SK-N-SH (cell line): ENCODE measurements around the gene PUM1. TPM values are rescaled to one million over a fixed set of nuclear protein-coding genes. Genes with fewer than 3 reads are reported as not detected.

Experiments used
- CTCF ChIA-PET: fragments of 300-600, 350-600 bp; formaldehyde crosslinking; extraction: SDS; loops from one replicate; lab custom pipeline; 2021; lab: Yijun Ruan, JAX
- POLR2A ChIA-PET: fragments of 350-600 bp; sonication (Branson Sonifier 250); formaldehyde crosslinking; extraction: SDS; loops from one replicate; lab custom pipeline; 2020; ENCODE audit warnings: antibody characterized with exemption, inconsistent platforms; lab: Yijun Ruan, JAX
- DNase-seq: peaks from one replicate; pipeline ENCODE4 v3.0.0; 2012
- H2AFZ ChIP-seq: fragments of 200-600 bp; sonication (generic); 2 replicates; pipeline ENCODE4 v1.8.1; 2016; ENCODE audit warnings: antibody characterized with exemption, mild to moderate bottlenecking, low read depth
- H3F3A ChIP-seq: fragments of 200-600 bp; sonication (generic); replicated peaks from 2 replicates; pipeline ENCODE3; 2016; ENCODE audit warnings: antibody characterized with exemption, mild to moderate bottlenecking; ENCODE audit not compliant: insufficient read depth
- H3K27ac ChIP-seq, 2 experiments: fragments of 200-500 bp in 1 of 2; fragments of 200-600 bp in 1 of 2; sonication (Bioruptor generic) in 1 of 2; sonication (generic), shearing (Covaris generic) in 1 of 2; 2 replicates each; pipeline versions ENCODE4 v1.5.1 to v1.6.1; 2014 to 2016; ENCODE audit warnings: low read depth in 2 of 2, inconsistent platforms in 1 of 2, low read length in 1 of 2, mild to moderate bottlenecking in 1 of 2, mixed read lengths in 1 of 2
- H3K27me3 ChIP-seq: fragments of 200-600 bp; sonication (generic), shearing (Covaris generic); 2 replicates; pipeline ENCODE4 v1.6.1; 2016; ENCODE audit warnings: mixed run types; ENCODE audit not compliant: insufficient read depth
- H3K36me3 ChIP-seq, 2 experiments: fragments of 200-500 bp in 1 of 2; fragments of 200-600 bp in 1 of 2; sonication (Bioruptor generic) in 1 of 2; sonication (generic) in 1 of 2; replicated peaks in 1 of 2; 2 replicates each; pipeline versions ENCODE3 to v1.5.1; 2014 to 2016; ENCODE audit warnings: low read length in 1 of 2, mild to moderate bottlenecking in 1 of 2; ENCODE audit not compliant: insufficient read depth in 2 of 2, control insufficient read depth in 1 of 2
- H3K4me1 ChIP-seq, 2 experiments: fragments of 200-500 bp in 1 of 2; fragments of 200-600 bp in 1 of 2; sonication (Bioruptor generic) in 1 of 2; sonication (generic), shearing (Covaris generic) in 1 of 2; 2 replicates each; pipeline versions ENCODE4 v1.5.1 to v1.6.1; 2014 to 2016; ENCODE audit warnings: low read depth in 1 of 2, low read length in 1 of 2, mixed run types in 1 of 2; ENCODE audit not compliant: insufficient read depth in 2 of 2, control insufficient read depth in 1 of 2
- H3K4me2 ChIP-seq: fragments of 200-600 bp; sonication (generic), shearing (Covaris generic); 2 replicates; pipeline ENCODE4 v1.6.1; 2017; ENCODE audit warnings: mixed run types
- H3K4me3 ChIP-seq, 2 experiments: fragments of 200-500 bp in 1 of 2; fragments of 200-600 bp in 1 of 2; sonication (Bioruptor generic) in 1 of 2; sonication (generic), shearing (Covaris generic) in 1 of 2; 2 replicates each; pipeline versions ENCODE4 v1.5.1 to v1.8.1; 2014 to 2016; ENCODE audit warnings: low read depth in 2 of 2, inconsistent platforms in 1 of 2, low read length in 1 of 2, mild to moderate bottlenecking in 1 of 2, mixed read lengths in 1 of 2, moderate library complexity in 1 of 2
- H3K79me2 ChIP-seq: fragments of 200-600 bp; sonication (generic); 2 replicates; pipeline ENCODE4 v1.8.1; 2017; ENCODE audit warnings: mild to moderate bottlenecking; ENCODE audit not compliant: insufficient read depth
- H3K9ac ChIP-seq: fragments of 200-600 bp; sonication (generic); 2 replicates; pipeline ENCODE4 v1.6.1; 2017; ENCODE audit warnings: mixed run types
- H3K9me2 ChIP-seq: fragments of 200-600 bp; sonication (generic); 2 replicates; pipeline ENCODE4 v1.6.1; 2017; ENCODE audit warnings: mixed run types
- H3K9me3 ChIP-seq: fragments of 200-600 bp; sonication (generic); 2 replicates; pipeline ENCODE4 v1.6.1; 2017; ENCODE audit warnings: mixed run types, mild to moderate bottlenecking, moderate library complexity
- H4K20me1 ChIP-seq: fragments of 200-600 bp; sonication (generic); 2 replicates; pipeline ENCODE4 v1.6.1; 2017; ENCODE audit warnings: mild to moderate bottlenecking, mixed run types; ENCODE audit not compliant: insufficient read depth
- CTCF ChIP-seq: fragments of 200-600 bp; sonication (generic); IDR thresholded peaks from 2 replicates; pipeline ENCODE4 v1.6.1; 2017; ENCODE audit warnings: antibody characterized with exemption, mild to moderate bottlenecking, moderate library complexity
- EZH2phosphoT487 ChIP-seq: fragments of 200-600 bp; sonication (generic); IDR thresholded peaks from 2 replicates; pipeline ENCODE4 v1.6.1; 2017; ENCODE audit warnings: low read depth, mixed run types, mild to moderate bottlenecking, antibody characterized with exemption, moderate library complexity, borderline replicate concordance
- FOSL2 ChIP-seq: IDR thresholded peaks from 2 replicates; pipeline ENCODE4 v1.4.0; 2012; ENCODE audit warnings: low read depth, mild to moderate bottlenecking, moderate library complexity, borderline replicate concordance
- NFIC ChIP-seq: IDR thresholded peaks from 2 replicates; pipeline ENCODE4 v1.4.0; 2012; ENCODE audit warnings: borderline replicate concordance
- POLR2AphosphoS5 ChIP-seq: IDR thresholded peaks from 2 replicates; pipeline ENCODE4 v1.6.1; 2012; ENCODE audit warnings: low read depth, low read length
- RCOR1 ChIP-seq: fragments of 150-350 bp; IDR thresholded peaks from 2 replicates; pipeline ENCODE4 v1.6.1; 2017; ENCODE audit warnings: antibody characterized with exemption, low read length
- SIN3A ChIP-seq: IDR thresholded peaks from 2 replicates; pipeline ENCODE4 v1.6.1; 2012; ENCODE audit warnings: low read depth, mild to moderate bottlenecking, low read length, moderate library complexity, borderline replicate concordance
- TCF12 ChIP-seq: IDR thresholded peaks from 2 replicates; pipeline ENCODE4 v1.4.0; 2012
- YY1 ChIP-seq: IDR thresholded peaks from 2 replicates; pipeline ENCODE4 v1.4.0; 2012; ENCODE audit warnings: low read depth, mild to moderate bottlenecking
- WGBS: methylation state at CpG from one replicate; pipeline ENCODE4 v1.1.6; 2017; ENCODE audit warnings: low lambda C conversion rate; 5-methylcytosine and 5-hydroxymethylcytosine counted together
- polyA plus RNA-seq, 3 experiments: library from polyadenylated mRNA; depleted of rRNA; stranded (reverse); fragments of >200 nt; gene quantifications; 2 replicates each; pipeline ENCODE4 v1.2.3, GENCODE V29; 2012

The PUM1 gene
- polyA plus RNA-seq, 1 of the 3 experiments (the other 2 are of a cell fraction) = 66.7 TPM

GRCh38 chr1:30933874-30934252 lies 131.7 kb downstream of the PUM1 start:
- H3K36me3 ChIP-seq = peaks cover 43 to 55% of the 10 kb centered on the region in 2 experiments
- peaks cover 0 to 13% of the 10 kb centered on the region in 2 experiments; a peak in 2 of 4 replicates for H3K4me1 ChIP-seq
- H2AFZ ChIP-seq = no peak overlapping the region
- POLR2A ChIA-PET = no interaction called here
- H4K20me1 ChIP-seq = no peaks in the 10 kb centered on the region
- H3K9ac ChIP-seq = no peak overlapping the region
- no peak overlapping the region; the same call in 1 of the 2 replicates for H3K4me2 ChIP-seq
- H3F3A ChIP-seq = peaks cover 27% of the 10 kb centered on the region
- DNase-seq = no peak
- 60% methylated on average over 4 of the region's 4 CpGs for WGBS
- no peaks in the 10 kb centered on the region for H3K9me3 ChIP-seq
- no peaks in the 10 kb centered on the region for H3K9me2 ChIP-seq
- no peaks in the 10 kb centered on the region for H3K27me3 ChIP-seq
- no peak overlapping the region for H3K4me3 ChIP-seq
- H3K79me2 ChIP-seq = no peaks in the 10 kb centered on the region
- CTCF ChIA-PET = interaction anchor here (0.8 to 47.0 kb wide), 8 partner anchors 9 to 214 kb away, joined by 3 to 1422 read pairs (median 3); no protein-coding TSS in a partner anchor
- peak overlapping the region; percentile 6 to 57; a peak in 3 of 4 replicates for H3K27ac ChIP-seq
- TF ChIP-seq FOSL2 (peak; percentile 48; the same call in 1 of the 2 replicates), YY1 (no peak)

GRCh38 chr1:30930631-30931173 lies 134.8 kb downstream of the PUM1 start:
- H2AFZ ChIP-seq = no peak overlapping the region
- H3K27ac ChIP-seq = 0 out of 4 replicates have a peak overlapping the region, but pooled peaks of 1 of the 2 experiments have one; percentile 31
- no peaks in the 10 kb centered on the region for H3K79me2 ChIP-seq
- no peaks in the 10 kb centered on the region for H3K27me3 ChIP-seq
- H3K9me3 ChIP-seq = no peaks in the 10 kb centered on the region
- peaks cover 27% of the 10 kb centered on the region for H3F3A ChIP-seq
- ChIA-PET CTCF (interaction anchor here (0.7 to 47.0 kb wide), 7 partner anchors 10 to 211 kb away, joined by 3 to 1422 read pairs (median 34); no protein-coding TSS in a partner anchor), POLR2A (no interaction called here)
- DNase-seq = no peak
- peaks cover 0 to 13% of the 10 kb centered on the region in 2 experiments; a peak in 1 of 4 replicates for H3K4me1 ChIP-seq
- no peaks in the 10 kb centered on the region for H3K9me2 ChIP-seq
- no peak overlapping the region for H3K4me2 ChIP-seq
- H3K4me3 ChIP-seq = no peak overlapping the region
- peaks cover 33 to 35% of the 10 kb centered on the region in 2 experiments for H3K36me3 ChIP-seq
- no peaks in the 10 kb centered on the region for H4K20me1 ChIP-seq
- TF ChIP-seq CTCF = no peak
- no peak for TF ChIP-seq SIN3A
- TF ChIP-seq POLR2AphosphoS5 = 0 out of 2 replicates have a peak, but pooled peaks have one; percentile 21
- no peak for TF ChIP-seq RCOR1
- no peak for TF ChIP-seq TCF12
- no peak for TF ChIP-seq EZH2phosphoT487
- TF ChIP-seq NFIC = no peak
- WGBS = 100% methylated on average over 2 of the region's 6 CpGs
- no peak overlapping the region for H3K9ac ChIP-seq
